DMS 273 (cell line): ENCODE results near the gene COL9A3.
"Not testable (repeated sequence)": the region's sequence is repeated elsewhere in the genome, so short reads cannot be mapped to it uniquely, and the experiment has no call there.

Source experiments
- DNase-seq: peaks from one replicate; lab custom pipeline; 2025; ENCODE audit not compliant: unreplicated experiment; lab: John Stamatoyannopoulos, UW

COL9A3 gene

GRCh38 chr20:62852841-62853240 is 36.0 kb downstream of the COL9A3 start:
- DNase-seq, result no peak

- not testable (repeated sequence) for DNase-seq
Observed at GRCh38 chr20:62853304-62853703, 36.5 kb downstream of the COL9A3 start.

GRCh38 chr20:62854121-62854520 is 37.3 kb downstream of the COL9A3 start:
- DNase-seq, result no peak

GRCh38 chr20:62855120-62855519 is 38.3 kb downstream of the COL9A3 start:
- no peak for DNase-seq

GRCh38 chr20:62856931-62857619 is 40.2 kb downstream of the COL9A3 start:
- DNase-seq, result no peak

- DNase-seq, result no peak
Observed at GRCh38 chr20:62858058-62858830, 41.4 kb downstream of the COL9A3 start.

GRCh38 chr20:62859721-62860120 is 42.9 kb downstream of the COL9A3 start:
- no peak for DNase-seq

GRCh38 chr20:62860391-62860923 is 43.6 kb downstream of the COL9A3 start:
- peak; percentile 62 for DNase-seq

GRCh38 chr20:62860924-62861691 is 44.3 kb downstream of the COL9A3 start:
- DNase-seq, result peak; percentile 70

- peak; percentile 89 for DNase-seq
Observed at GRCh38 chr20:62861726-62862336, 45.0 kb downstream of the COL9A3 start, which contains the start of gene TCFL5. Gene TCFL5, minus strand, starts transcription at chr20:62861822. Its CDS starts 152 bp downstream, at chr20:62861670.

GRCh38 chr20:62864207-62864606 is 47.4 kb downstream of the COL9A3 start:
- DNase-seq, result no peak

GRCh38 chr20:62872184-62872847 is 55.5 kb downstream of the COL9A3 start:
- no peak for DNase-seq

- DNase-seq, result no peak
Observed at GRCh38 chr20:62872862-62873261, 56.0 kb downstream of the COL9A3 start.

- DNase-seq, result no peak
Observed at GRCh38 chr20:62873280-62873679, 56.4 kb downstream of the COL9A3 start.

GRCh38 chr20:62873681-62874031 is 56.8 kb downstream of the COL9A3 start:
- peak; percentile 69 for DNase-seq

- DNase-seq, result no peak
Observed at GRCh38 chr20:62874964-62875344, 58.1 kb downstream of the COL9A3 start.

- DNase-seq, result peak; percentile 96
Observed at GRCh38 chr20:62875419-62876361, 58.8 kb downstream of the COL9A3 start.

GRCh38 chr20:62876501-62876901 is 59.7 kb downstream of the COL9A3 start:
- DNase-seq, result no peak
